H9 (cell line): ENCODE data around the gene LRMDA. TPM values are rescaled to one million over a fixed set of nuclear protein-coding genes. Genes with fewer than 3 reads are reported as not detected.

Experiments used
- DNase-seq: peaks from one replicate; pipeline ENCODE4 v3.0.0-alpha.2; 2017
- H2AFZ ChIP-seq: one replicate; pipeline ENCODE4 v1.6.1; 2013; ENCODE audit warnings: mild to moderate bottlenecking, low read length, control low read depth, moderate library complexity
- H2AK5ac ChIP-seq: 2 replicates; pipeline ENCODE4 v1.6.1; 2013; ENCODE audit warnings: low read length, control low read depth, mixed read lengths; ENCODE audit not compliant: insufficient read length
- H2BK120ac ChIP-seq: one replicate; pipeline ENCODE4 v1.6.1; 2013; ENCODE audit warnings: low read depth, mild to moderate bottlenecking, low read length, control low read depth, inconsistent platforms; ENCODE audit not compliant: poor library complexity, severe bottlenecking
- H2BK12ac ChIP-seq: 2 replicates; pipeline ENCODE4 v1.6.1; 2013; ENCODE audit warnings: low read length, control low read depth, mixed read lengths, low read depth; ENCODE audit not compliant: insufficient read length
- H2BK15ac ChIP-seq: 2 replicates; pipeline ENCODE4 v1.6.1; 2013; ENCODE audit warnings: low read depth, low read length, control low read depth
- H2BK20ac ChIP-seq: one replicate; pipeline ENCODE4 v1.6.1; 2013; ENCODE audit warnings: low read depth, mild to moderate bottlenecking, low read length, control low read depth, inconsistent platforms; ENCODE audit not compliant: poor library complexity, severe bottlenecking
- H2BK5ac ChIP-seq: 2 replicates; pipeline ENCODE4 v1.6.1; 2013; ENCODE audit warnings: low read length, control low read depth, mixed read lengths; ENCODE audit not compliant: insufficient read length
- H3K14ac ChIP-seq: 2 replicates; pipeline ENCODE4 v1.6.1; 2013; ENCODE audit warnings: low read length, control low read depth; ENCODE audit not compliant: insufficient read depth
- H3K18ac ChIP-seq: 2 replicates; pipeline ENCODE4 v1.6.1; 2013; ENCODE audit warnings: low read depth, mild to moderate bottlenecking, mixed read lengths, low read length, control low read depth; ENCODE audit not compliant: insufficient read length
- H3K23ac ChIP-seq: 2 replicates; pipeline ENCODE4 v1.6.1; 2013; ENCODE audit warnings: low read length, control low read depth, mixed read lengths, low read depth; ENCODE audit not compliant: insufficient read length
- H3K23me2 ChIP-seq: 2 replicates; pipeline ENCODE4 v1.6.1; 2013; ENCODE audit warnings: low read depth, mild to moderate bottlenecking, mixed read lengths, low read length, control low read depth; ENCODE audit not compliant: insufficient read length, poor library complexity, severe bottlenecking
- H3K27ac ChIP-seq: 2 replicates; pipeline ENCODE4 v1.5.1; 2013; ENCODE audit warnings: low read length, control low read depth, mixed read lengths, low read depth; ENCODE audit not compliant: insufficient read length
- H3K27me3 ChIP-seq: 2 replicates; pipeline ENCODE4 v1.6.1; 2013; ENCODE audit warnings: low read length, control low read depth, inconsistent platforms; ENCODE audit not compliant: insufficient read depth
- H3K4ac ChIP-seq: 2 replicates; pipeline ENCODE4 v1.6.1; 2013; ENCODE audit warnings: low read depth, mild to moderate bottlenecking, control low read depth, inconsistent platforms, low read length, moderate library complexity
- H3K4me1 ChIP-seq: 2 replicates; pipeline ENCODE4 v1.6.1; 2013; ENCODE audit warnings: low read length, control low read depth, inconsistent platforms; ENCODE audit not compliant: insufficient read depth
- H3K4me2 ChIP-seq: 2 replicates; pipeline ENCODE4 v1.6.1; 2013; ENCODE audit warnings: low read length, control low read depth, mixed read lengths; ENCODE audit not compliant: insufficient read length, insufficient read depth
- H3K56ac ChIP-seq: 2 replicates; pipeline ENCODE4 v1.6.1; 2013; ENCODE audit warnings: low read depth, mild to moderate bottlenecking, mixed read lengths, low read length, control low read depth; ENCODE audit not compliant: insufficient read length
- H3K79me1 ChIP-seq: 2 replicates; pipeline ENCODE4 v1.6.1; 2013; ENCODE audit warnings: low read depth, mild to moderate bottlenecking, moderate library complexity, low read length, control low read depth, inconsistent platforms; ENCODE audit not compliant: insufficient read depth, poor library complexity, severe bottlenecking
- H3K79me2 ChIP-seq: 2 replicates; pipeline ENCODE4 v1.6.1; 2013; ENCODE audit warnings: low read length, control low read depth, inconsistent platforms; ENCODE audit not compliant: insufficient read depth
- H3K9ac ChIP-seq: 2 replicates; pipeline ENCODE4 v1.6.1; 2013; ENCODE audit warnings: low read length, control low read depth, mixed read lengths; ENCODE audit not compliant: insufficient read length; ENCODE audit errors: extremely low read depth
- H3K9me3 ChIP-seq: one replicate; pipeline ENCODE4 v1.6.1; 2013; ENCODE audit warnings: low read depth, low read length, inconsistent platforms; ENCODE audit not compliant: control insufficient read depth
- H3T11ph ChIP-seq: one replicate; pipeline ENCODE4 v1.6.1; 2013; ENCODE audit warnings: mild to moderate bottlenecking, low read length, control low read depth, inconsistent platforms
- H4K20me1 ChIP-seq: one replicate; pipeline ENCODE4 v1.6.1; 2013; ENCODE audit not compliant: control insufficient read depth, insufficient read length, insufficient read depth
- H4K5ac ChIP-seq: 2 replicates; pipeline ENCODE4 v1.6.1; 2013; ENCODE audit warnings: low read depth, mild to moderate bottlenecking, mixed read lengths, low read length, control low read depth; ENCODE audit not compliant: insufficient read length
- H4K8ac ChIP-seq: replicated peaks from 2 replicates; pipeline ENCODE4 v1.6.1; 2013; ENCODE audit warnings: low read length, control low read depth, mixed read lengths, low read depth; ENCODE audit not compliant: insufficient read length
- H4K91ac ChIP-seq: 2 replicates; pipeline ENCODE4 v1.6.1; 2013; ENCODE audit warnings: low read depth, mild to moderate bottlenecking, moderate library complexity, mixed read lengths, low read length, control low read depth; ENCODE audit not compliant: insufficient read length
- H3K27ac Mint-ChIP-seq, 3 experiments: 2 replicates in 2 of 3; 3 replicates in 1 of 3; pipeline ENCODE4 v1.8.0; 2020 to 2021; ENCODE audit warnings: mixed read lengths in 3 of 3, mild to moderate bottlenecking in 1 of 3, moderate library complexity in 1 of 3
- H3K27me3 Mint-ChIP-seq: 2 replicates; pipeline ENCODE4 v1.8.0; 2021; ENCODE audit warnings: low read depth, mild to moderate bottlenecking, moderate library complexity, mixed read lengths
- H3K36me3 Mint-ChIP-seq, 3 experiments: 2 replicates in 2 of 3; 3 replicates in 1 of 3; pipeline ENCODE4 v1.8.0; 2020 to 2021; ENCODE audit warnings: low read depth in 3 of 3, mixed read lengths in 3 of 3; ENCODE audit not compliant: insufficient read depth in 1 of 3
- H3K4me1 Mint-ChIP-seq, 2 experiments: 2 replicates each; pipeline ENCODE4 v1.8.0; 2020; ENCODE audit warnings: mixed read lengths in 2 of 2
- H3K4me3 Mint-ChIP-seq, 2 experiments: 2 replicates in 1 of 2; 3 replicates in 1 of 2; pipeline ENCODE4 v1.8.0; 2020 to 2021; ENCODE audit warnings: mild to moderate bottlenecking in 2 of 2, mixed read lengths in 2 of 2, moderate library complexity in 1 of 2
- H3K9me3 Mint-ChIP-seq, 2 experiments: 2 replicates in 1 of 2; 3 replicates in 1 of 2; pipeline ENCODE4 v1.8.0; 2020; ENCODE audit warnings: mild to moderate bottlenecking in 2 of 2, mixed read lengths in 2 of 2, moderate library complexity in 1 of 2
- WGBS: extraction: QIAGEN DNeasy Blood & Tissue Kit; methylation state at CpG from one replicate; pipeline ENCODE4 v1.1.7; 2013; ENCODE audit warnings: missing lambda C conversion rate, low lambda C conversion rate, mixed read lengths; ENCODE audit not compliant: insufficient read length; ENCODE audit errors: extremely low coverage; 5-methylcytosine and 5-hydroxymethylcytosine counted together
- total RNA-seq: library from RNA; stranded (reverse); gene quantifications from 2 replicates; pipeline ENCODE4 v1.2.1, GENCODE V29; 2021
- TF ChIP-seq, protein P1 (sequence below): fragments of 200-600 bp; sonication (generic); conservative IDR thresholded peaks from 3 replicates; pipeline ENCODE4 v1.8.0; 2021; ENCODE audit warnings: antibody characterized with exemption, mild to moderate bottlenecking

Gene LRMDA
- total RNA-seq, 1 experiment from 2014 or later: 1.8 TPM

DNA sequence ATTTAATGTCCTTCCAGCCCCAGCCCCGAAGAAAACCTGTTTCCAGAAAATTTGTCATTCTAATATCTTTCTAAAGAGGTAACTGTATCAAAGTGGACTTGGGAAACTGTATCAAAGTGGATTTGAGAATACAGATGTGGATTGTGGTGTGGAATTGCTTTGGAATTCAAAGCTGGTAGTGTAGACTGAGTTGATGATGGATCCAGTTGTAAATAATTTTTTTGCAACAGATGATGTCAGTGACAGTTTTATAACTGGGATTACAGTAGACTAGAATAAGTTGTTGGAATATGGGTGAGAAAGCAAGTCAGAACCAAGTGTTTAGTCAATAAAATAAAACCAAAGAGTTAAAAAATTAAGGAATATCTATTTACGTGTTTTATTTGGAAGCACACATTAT, 202.1 kb downstream of the LRMDA start:
- Histone ChIP-seq H2BK120ac (no peak overlapping the region), H3K9me3 (no peaks in the 10 kb centered on the region), H3K79me1 (no peaks in the 10 kb centered on the region), H3K23ac (no peak overlapping the region), H2BK15ac (no peak overlapping the region), H4K91ac (no peak overlapping the region), H4K5ac (no peak overlapping the region), H3K4me1 (no peaks in the 10 kb centered on the region), H2BK5ac (no peak overlapping the region), H3K79me2 (no peaks in the 10 kb centered on the region), H3K27me3 (no peaks in the 10 kb centered on the region), H3K4ac (no peak overlapping the region), H4K8ac (no peak overlapping the region), H3K27ac (no peak overlapping the region), H3K9ac (no peak overlapping the region), H3K56ac (no peak overlapping the region), H2AK5ac (no peak overlapping the region), H2AFZ (no peak overlapping the region), H3K4me2 (no peak overlapping the region), H2BK20ac (no peak overlapping the region), H3K18ac (no peak overlapping the region), H3T11ph (no peak overlapping the region), H4K20me1 (no peaks in the 10 kb centered on the region), H2BK12ac (no peak overlapping the region), H3K23me2 (no peaks in the 10 kb centered on the region), H3K14ac (no peak overlapping the region)
- TF ChIP-seq, protein P1, sequence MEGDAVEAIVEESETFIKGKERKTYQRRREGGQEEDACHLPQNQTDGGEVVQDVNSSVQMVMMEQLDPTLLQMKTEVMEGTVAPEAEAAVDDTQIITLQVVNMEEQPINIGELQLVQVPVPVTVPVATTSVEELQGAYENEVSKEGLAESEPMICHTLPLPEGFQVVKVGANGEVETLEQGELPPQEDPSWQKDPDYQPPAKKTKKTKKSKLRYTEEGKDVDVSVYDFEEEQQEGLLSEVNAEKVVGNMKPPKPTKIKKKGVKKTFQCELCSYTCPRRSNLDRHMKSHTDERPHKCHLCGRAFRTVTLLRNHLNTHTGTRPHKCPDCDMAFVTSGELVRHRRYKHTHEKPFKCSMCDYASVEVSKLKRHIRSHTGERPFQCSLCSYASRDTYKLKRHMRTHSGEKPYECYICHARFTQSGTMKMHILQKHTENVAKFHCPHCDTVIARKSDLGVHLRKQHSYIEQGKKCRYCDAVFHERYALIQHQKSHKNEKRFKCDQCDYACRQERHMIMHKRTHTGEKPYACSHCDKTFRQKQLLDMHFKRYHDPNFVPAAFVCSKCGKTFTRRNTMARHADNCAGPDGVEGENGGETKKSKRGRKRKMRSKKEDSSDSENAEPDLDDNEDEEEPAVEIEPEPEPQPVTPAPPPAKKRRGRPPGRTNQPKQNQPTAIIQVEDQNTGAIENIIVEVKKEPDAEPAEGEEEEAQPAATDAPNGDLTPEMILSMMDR: no peak
- peaks cover 10% of the 10 kb centered on the region for H3K27me3 Mint-ChIP-seq
- DNase-seq: no peak
- H3K4me1 Mint-ChIP-seq: peaks cover 0 to 4% of the 10 kb centered on the region in 2 experiments; a peak in 1 of 4 replicates
- no CpG with 5 or more reads among the region's 2 CpGs for WGBS
- H3K9me3 Mint-ChIP-seq: no peaks in the 10 kb centered on the region
- no peaks in the 10 kb centered on the region; a peak in 1 of 7 replicates for H3K36me3 Mint-ChIP-seq
- no peak overlapping the region for H3K4me3 Mint-ChIP-seq
- H3K27ac Mint-ChIP-seq: no peak overlapping the region
